DND-41 (cell line): ENCODE measurements around the gene KCNQ5.

ENCODE experiments used
- ATAC-seq: fragments of 200-7000 bp; cut with Tn5 transposase; 3 replicates; pipeline ENCODE4 v1.9.1; 2021; ENCODE audit warnings: low read depth; ENCODE audit not compliant: insufficient read depth
- DNase-seq: peaks from one replicate; pipeline ENCODE4 v3.0.0-alpha.2; 2020
- H2AFZ ChIP-seq: 2 replicates; pipeline ENCODE4 v1.6.0; 2012; ENCODE audit warnings: low read depth, low read length
- H3K27ac ChIP-seq: 2 replicates; pipeline ENCODE4 v1.5.1; 2012; ENCODE audit warnings: low read length, inconsistent platforms
- H3K27me3 ChIP-seq: fragments of 200-600 bp; sonication (generic); 2 replicates; pipeline ENCODE4 v1.6.0; 2012; ENCODE audit warnings: low read length, mild to moderate bottlenecking, inconsistent platforms; ENCODE audit not compliant: insufficient read depth, poor library complexity
- H3K36me3 ChIP-seq: 2 replicates; pipeline ENCODE4 v1.5.1; 2012; ENCODE audit warnings: low read length, inconsistent platforms; ENCODE audit not compliant: insufficient read depth
- H3K4me1 ChIP-seq: 2 replicates; pipeline ENCODE4 v1.5.1; 2012; ENCODE audit warnings: mild to moderate bottlenecking, low read length; ENCODE audit not compliant: insufficient read depth
- H3K4me2 ChIP-seq: 2 replicates; pipeline ENCODE4 v1.6.0; 2012; ENCODE audit warnings: mild to moderate bottlenecking, moderate library complexity, low read length, inconsistent platforms; ENCODE audit not compliant: insufficient read depth
- H3K4me3 ChIP-seq, 2 experiments: fragments of 200-600 bp in 1 of 2; shearing (Covaris generic) in 1 of 2; 2 replicates each; pipeline ENCODE4 v1.5.1; 2012 to 2016; ENCODE audit warnings: inconsistent platforms in 2 of 2, low read length in 2 of 2, mild to moderate bottlenecking in 2 of 2, low read depth in 1 of 2, moderate library complexity in 1 of 2
- H3K79me2 ChIP-seq: 2 replicates; pipeline ENCODE4 v1.6.0; 2012; ENCODE audit warnings: low read length, inconsistent platforms; ENCODE audit not compliant: insufficient read depth
- H3K9ac ChIP-seq: 2 replicates; pipeline ENCODE4 v1.6.0; 2012; ENCODE audit warnings: low read depth, mild to moderate bottlenecking, inconsistent platforms, low read length, moderate library complexity
- H3K9me3 ChIP-seq: 2 replicates; pipeline ENCODE4 v1.5.1; 2012; ENCODE audit warnings: low read length, moderate library complexity, mild to moderate bottlenecking, inconsistent platforms; ENCODE audit not compliant: insufficient read depth, severe bottlenecking
- H4K20me1 ChIP-seq: 2 replicates; pipeline ENCODE4 v1.6.0; 2012; ENCODE audit warnings: low read length; ENCODE audit not compliant: insufficient read depth
- CTCF ChIP-seq: IDR thresholded peaks from 2 replicates; pipeline ENCODE4 v1.5.1; 2012; ENCODE audit warnings: borderline replicate concordance, low read length, moderate library complexity, mild to moderate bottlenecking; ENCODE audit not compliant: poor library complexity, severe bottlenecking; ENCODE audit errors: extremely low read depth
- EZH2 ChIP-seq: IDR thresholded peaks from 3 replicates; pipeline ENCODE4 v1.6.1; 2012; ENCODE audit warnings: borderline replicate concordance, low read depth, mild to moderate bottlenecking, moderate library complexity, low read length, inconsistent platforms; ENCODE audit not compliant: severe bottlenecking

The KCNQ5 gene

GRCh38 chr6:73169633-73170032, 547.8 kb downstream of the KCNQ5 start:
- no peak for ATAC-seq
- H3K27me3 ChIP-seq = no peaks in the 10 kb centered on the region
- H3K79me2 ChIP-seq = no peaks in the 10 kb centered on the region
- no peaks in the 10 kb centered on the region for H3K9me3 ChIP-seq
- H3K4me3 ChIP-seq = no peak overlapping the region
- no peaks in the 10 kb centered on the region for H3K4me1 ChIP-seq
- no peak for DNase-seq
- no peak for TF ChIP-seq CTCF
- TF ChIP-seq EZH2 = no peak
- no peak overlapping the region for H3K27ac ChIP-seq
- no peaks in the 10 kb centered on the region for H3K36me3 ChIP-seq
- H3K4me2 ChIP-seq = no peak overlapping the region
- H2AFZ ChIP-seq = no peak overlapping the region
- no peak overlapping the region for H3K9ac ChIP-seq
- H4K20me1 ChIP-seq = no peaks in the 10 kb centered on the region

- Histone ChIP-seq H3K9ac (no peak overlapping the region), H3K27ac (no peak overlapping the region), H3K4me2 (no peak overlapping the region), H3K27me3 (no peaks in the 10 kb centered on the region), H3K79me2 (no peaks in the 10 kb centered on the region), H3K4me3 (no peak overlapping the region), H3K4me1 (no peaks in the 10 kb centered on the region), H3K9me3 (no peaks in the 10 kb centered on the region), H4K20me1 (no peaks in the 10 kb centered on the region), H2AFZ (no peak overlapping the region), H3K36me3 (no peaks in the 10 kb centered on the region)
- no peak for ATAC-seq
- no peak for TF ChIP-seq EZH2
- no peak for TF ChIP-seq CTCF
- DNase-seq = no peak
These were observed 552.8 kb downstream of the KCNQ5 start for GRCh38 chr6:73174646-73175045.

- Histone ChIP-seq H3K27ac (no peak overlapping the region), H2AFZ (no peak overlapping the region), H3K9me3 (no peaks in the 10 kb centered on the region), H3K4me3 (no peak overlapping the region), H3K36me3 (no peaks in the 10 kb centered on the region), H3K9ac (no peak overlapping the region), H3K4me2 (no peak overlapping the region), H3K4me1 (no peaks in the 10 kb centered on the region), H3K79me2 (no peaks in the 10 kb centered on the region), H3K27me3 (no peaks in the 10 kb centered on the region), H4K20me1 (no peaks in the 10 kb centered on the region)
- ATAC-seq = no peak
- TF ChIP-seq CTCF (no peak), EZH2 (no peak)
- no peak for DNase-seq
These were observed 554.2 kb downstream of the KCNQ5 start for GRCh38 chr6:73176057-73176456.

- no peak overlapping the region for H3K27ac ChIP-seq
- no peaks in the 10 kb centered on the region for H3K36me3 ChIP-seq
- no peaks in the 10 kb centered on the region for H3K9me3 ChIP-seq
- H3K79me2 ChIP-seq = no peaks in the 10 kb centered on the region
- H3K4me2 ChIP-seq = no peak overlapping the region
- H3K4me3 ChIP-seq = no peak overlapping the region
- no peaks in the 10 kb centered on the region for H3K4me1 ChIP-seq
- no peak overlapping the region for H3K9ac ChIP-seq
- H4K20me1 ChIP-seq = no peaks in the 10 kb centered on the region
- DNase-seq (no peak), ATAC-seq (no peak)
- H2AFZ ChIP-seq = no peak overlapping the region
- no peaks in the 10 kb centered on the region for H3K27me3 ChIP-seq
- TF ChIP-seq EZH2 = no peak
These were observed 555.5 kb downstream of the KCNQ5 start for GRCh38 chr6:73177221-73177944.
